Tibial nerve (tissue), 4 donors: Measurements from ENCODE around the gene SH2D7.

Experiments
- EP300 ChIP-seq, 2 donors: sonication (generic); formaldehyde crosslinking; IDR thresholded peaks; one replicate each; pipeline ENCODE4 v1.6.1; 2017; ENCODE audit warnings: antibody characterized with exemption in 2 of 2, mild to moderate bottlenecking in 1 of 2
- POLR2A ChIP-seq, 2 donors: fragments of 450-650 bp; IDR thresholded peaks; one replicate each; pipeline ENCODE4 v1.6.1; 2017; ENCODE audit warnings: antibody characterized with exemption in 2 of 2, mild to moderate bottlenecking in 2 of 2, moderate library complexity in 2 of 2
- TF ChIP-seq, protein P1 (sequence below), 5 experiments: fragments of 200-600 bp in 3 of 5; fragments of 450-650 bp in 2 of 5; sonication (generic) in 3 of 5; IDR thresholded peaks; one replicate each; pipeline ENCODE4 v1.5.1; 2016 to 2019; ENCODE audit warnings: antibody characterized with exemption in 5 of 5, mild to moderate bottlenecking in 3 of 5, moderate library complexity in 2 of 5

DNA sequence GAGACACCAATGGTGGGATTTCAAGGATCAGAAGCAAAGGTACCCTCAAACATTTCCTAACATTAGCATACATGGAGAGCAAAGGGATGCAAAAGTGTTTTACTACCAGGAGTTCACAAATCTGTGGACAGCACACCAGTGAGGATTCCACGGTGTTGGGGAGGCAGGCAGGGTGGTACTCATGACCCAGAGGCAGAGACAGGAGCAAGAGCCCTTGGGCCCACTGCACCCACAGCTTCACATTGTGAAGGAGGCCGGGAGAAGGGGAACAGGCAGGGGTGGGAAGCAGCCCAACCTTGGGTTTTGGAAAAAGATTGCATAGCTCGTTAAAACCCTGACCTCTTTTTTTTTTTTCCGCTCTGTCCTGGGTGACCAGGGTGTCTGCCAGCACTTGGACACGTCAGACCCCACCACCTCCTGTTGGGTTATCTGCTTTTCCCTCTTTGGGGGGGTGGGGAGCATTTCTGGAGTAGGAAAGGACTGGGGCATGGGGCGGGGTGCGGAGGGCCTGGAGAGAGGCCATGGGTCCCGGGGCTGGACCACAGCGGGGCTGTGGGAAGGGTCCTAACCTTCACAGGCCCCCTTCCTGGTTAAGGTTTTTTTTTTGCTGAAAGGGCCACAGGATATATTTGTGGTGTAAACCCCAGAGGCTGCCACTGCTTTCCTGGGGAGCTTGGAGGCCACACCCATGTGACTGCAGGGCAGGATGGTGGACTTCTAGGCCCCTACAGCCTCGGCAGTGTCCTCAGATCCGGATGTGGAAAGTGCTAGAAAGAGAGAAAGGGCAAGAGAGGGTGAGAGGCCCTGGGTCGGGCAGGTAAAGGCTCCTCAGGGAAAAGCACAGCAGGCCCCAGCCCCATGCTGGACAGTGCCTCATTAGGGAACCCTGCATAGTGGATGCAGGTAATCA is 12.5 kb downstream of the SH2D7 start:
- no peak for TF ChIP-seq POLR2A (IDR thresholded peaks at IDR 0.05)
- TF ChIP-seq, protein P1, sequence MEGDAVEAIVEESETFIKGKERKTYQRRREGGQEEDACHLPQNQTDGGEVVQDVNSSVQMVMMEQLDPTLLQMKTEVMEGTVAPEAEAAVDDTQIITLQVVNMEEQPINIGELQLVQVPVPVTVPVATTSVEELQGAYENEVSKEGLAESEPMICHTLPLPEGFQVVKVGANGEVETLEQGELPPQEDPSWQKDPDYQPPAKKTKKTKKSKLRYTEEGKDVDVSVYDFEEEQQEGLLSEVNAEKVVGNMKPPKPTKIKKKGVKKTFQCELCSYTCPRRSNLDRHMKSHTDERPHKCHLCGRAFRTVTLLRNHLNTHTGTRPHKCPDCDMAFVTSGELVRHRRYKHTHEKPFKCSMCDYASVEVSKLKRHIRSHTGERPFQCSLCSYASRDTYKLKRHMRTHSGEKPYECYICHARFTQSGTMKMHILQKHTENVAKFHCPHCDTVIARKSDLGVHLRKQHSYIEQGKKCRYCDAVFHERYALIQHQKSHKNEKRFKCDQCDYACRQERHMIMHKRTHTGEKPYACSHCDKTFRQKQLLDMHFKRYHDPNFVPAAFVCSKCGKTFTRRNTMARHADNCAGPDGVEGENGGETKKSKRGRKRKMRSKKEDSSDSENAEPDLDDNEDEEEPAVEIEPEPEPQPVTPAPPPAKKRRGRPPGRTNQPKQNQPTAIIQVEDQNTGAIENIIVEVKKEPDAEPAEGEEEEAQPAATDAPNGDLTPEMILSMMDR (IDR thresholded peaks at IDR 0.05), result no peak
- TF ChIP-seq EP300 (IDR thresholded peaks at IDR 0.05), result no peak
